HG02943 (cell line): ENCODE measurements around the gene ANAPC5.

ENCODE experiments used
- ATAC-seq: cut with Tn5 transposase; IDR thresholded peaks from one replicate; pipeline ENCODE4 v1.9.1; 2021; ENCODE audit warnings: mild to moderate bottlenecking, low read depth, moderate library complexity; ENCODE audit not compliant: unreplicated experiment

ANAPC5 gene

GRCh38 chr12:121261398-121261797 is 90.8 kb downstream of the ANAPC5 start:
- no peak for ATAC-seq

- ATAC-seq, result no peak
These were observed 92.1 kb downstream of the ANAPC5 start for GRCh38 chr12:121260091-121260490.

- no peak for ATAC-seq
These were observed 93.1 kb downstream of the ANAPC5 start for GRCh38 chr12:121259074-121259473.
